ENCODE measurements around the gene HOXD9. TPM values are rescaled to one million over a fixed set of nuclear protein-coding genes. Genes with fewer than 3 reads are reported as not detected.

The HOXD9 gene
- total RNA-seq, 1 donor from 2014 or later = not detected

DNA sequence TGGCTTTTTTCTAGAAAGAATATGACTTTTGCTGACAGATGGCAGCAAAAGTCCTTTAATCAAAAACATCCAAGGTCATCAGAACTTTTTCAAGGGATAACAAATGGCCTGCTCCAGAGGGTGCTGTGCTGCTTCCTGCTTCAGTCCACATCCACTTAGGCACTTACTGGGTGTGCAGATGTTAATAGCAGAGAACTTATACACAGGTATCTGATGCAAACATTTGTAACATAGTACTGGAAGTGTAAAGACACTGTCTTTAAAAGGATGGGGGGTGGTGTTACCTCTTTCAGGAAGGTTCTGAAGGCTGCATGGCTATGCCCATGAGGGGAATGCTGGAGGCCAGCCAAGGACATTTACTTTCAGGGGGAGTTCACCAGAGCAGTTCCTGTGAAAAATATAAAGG lies 12.5 kb downstream of the HOXD9 start:
- Mint-ChIP-seq H3K4me3 (ENCODE audit: unreplicated experiment) (no peak overlapping the region), H3K27me3 (ENCODE audit: low read depth) (peaks cover 84% of the 10 kb centered on the region), H3K4me1 (ENCODE audit: low read depth) (peaks cover 20% of the 10 kb centered on the region)

DNA sequence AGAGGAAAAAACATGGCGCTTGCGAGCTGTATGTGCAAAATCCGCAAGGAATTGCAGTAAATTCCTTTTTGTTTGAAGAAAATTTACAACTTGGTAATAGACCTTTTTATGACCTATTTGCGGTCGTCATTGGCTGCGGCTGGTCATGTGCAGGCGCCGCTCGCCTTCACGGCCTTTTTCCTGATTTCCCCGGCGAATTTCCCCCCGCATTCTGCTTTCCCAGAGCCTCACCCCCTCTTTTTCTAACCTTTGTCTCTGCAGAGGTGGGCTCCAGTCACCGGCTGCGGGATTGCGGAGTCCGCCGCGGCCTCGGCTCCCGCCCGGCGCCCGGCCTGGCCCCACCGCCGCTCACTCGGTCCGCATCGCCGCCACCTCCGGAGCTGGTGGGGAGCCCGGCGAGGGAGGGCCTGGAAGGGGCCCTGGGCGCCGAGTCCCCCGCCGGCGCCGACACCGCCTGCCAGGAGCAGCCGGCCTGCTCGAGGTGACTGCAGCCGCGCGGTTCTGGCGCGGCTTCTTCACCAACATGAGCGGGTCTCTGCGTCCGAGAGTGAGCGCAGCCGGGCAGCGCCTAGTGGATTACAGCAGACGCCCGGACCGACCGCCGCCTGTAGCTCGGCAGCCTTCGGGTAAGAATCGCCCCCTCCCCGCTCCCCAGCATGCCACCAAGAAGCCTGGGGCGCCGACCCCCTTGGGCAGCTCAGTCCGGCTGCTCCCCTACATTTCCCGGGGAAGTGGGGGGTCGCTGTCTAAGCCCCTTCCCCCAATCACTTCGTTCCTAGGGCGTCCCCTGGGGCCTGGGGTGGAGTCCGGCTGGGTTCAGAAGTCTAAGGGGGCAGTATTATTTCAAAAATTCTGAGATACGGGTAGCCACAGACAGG lies 14.1 kb downstream of the HOXD9 start:
- TF ChIP-seq CTCF (IDR thresholded peaks at IDR 0.05) = no peak
- peaks cover 13% of the 10 kb centered on the region for H3K9me3 Mint-ChIP-seq (ENCODE audit: low read depth)
- peaks cover 16% of the 10 kb centered on the region for H3K4me1 Mint-ChIP-seq (ENCODE audit: low read depth)
- H3K27me3 Mint-ChIP-seq (ENCODE audit: low read depth) = peaks cover 84% of the 10 kb centered on the region
- DNase-seq (ENCODE audit: low spot score) = no peak
- H3K27ac Mint-ChIP-seq (ENCODE audit: unreplicated experiment) = no peak overlapping the region
- peak overlapping the region; percentile 65 for H3K4me3 Mint-ChIP-seq (ENCODE audit: unreplicated experiment)
- H3K36me3 Mint-ChIP-seq (ENCODE audit: low read depth) = peaks cover 12% of the 10 kb centered on the region

More for the DNA sequence above, 12.5 kb downstream of the HOXD9 start:
- DNase-seq (ENCODE audit: low spot score) = no peak
- TF ChIP-seq CTCF (IDR thresholded peaks at IDR 0.05) = peak; percentile 44
- peaks cover 12% of the 10 kb centered on the region for H3K36me3 Mint-ChIP-seq (ENCODE audit: low read depth)
- peaks cover 13% of the 10 kb centered on the region for H3K9me3 Mint-ChIP-seq (ENCODE audit: low read depth)
- H3K27ac Mint-ChIP-seq (ENCODE audit: unreplicated experiment) = no peak overlapping the region

DNA sequence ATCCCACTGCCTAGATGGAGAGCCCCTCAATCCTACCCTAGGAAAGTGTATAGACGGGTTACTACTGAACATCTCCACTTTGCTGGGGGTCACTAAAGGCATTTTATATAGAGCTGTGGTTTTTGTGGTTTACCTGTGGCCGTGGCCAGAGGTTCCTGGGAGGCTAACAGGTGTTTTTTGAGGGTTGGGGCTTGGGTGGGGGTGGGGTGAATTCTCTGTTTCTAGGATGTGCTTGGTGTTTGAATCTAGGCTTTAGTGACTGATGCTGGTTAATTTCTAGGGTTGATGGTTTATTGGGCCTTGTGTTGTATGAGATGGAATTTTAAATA lies 14.7 kb downstream of the HOXD9 start:
- H3K27me3 Mint-ChIP-seq (ENCODE audit: low read depth) = peaks cover 85% of the 10 kb centered on the region
- peaks cover 11% of the 10 kb centered on the region for H3K9me3 Mint-ChIP-seq (ENCODE audit: low read depth)
- no peak for TF ChIP-seq CTCF (IDR thresholded peaks at IDR 0.05)
- H3K36me3 Mint-ChIP-seq (ENCODE audit: low read depth) = peaks cover 12% of the 10 kb centered on the region
- H3K27ac Mint-ChIP-seq (ENCODE audit: unreplicated experiment) = no peak overlapping the region
- H3K4me3 Mint-ChIP-seq (ENCODE audit: unreplicated experiment) = no peak overlapping the region
- no peak for DNase-seq (ENCODE audit: low spot score)
- H3K4me1 Mint-ChIP-seq (ENCODE audit: low read depth) = peaks cover 14% of the 10 kb centered on the region

- Mint-ChIP-seq H3K4me3 (ENCODE audit: unreplicated experiment) (no peak overlapping the region), H3K9me3 (ENCODE audit: low read depth) (peaks cover 9% of the 10 kb centered on the region), H3K36me3 (ENCODE audit: low read depth) (peaks cover 12% of the 10 kb centered on the region), H3K27me3 (ENCODE audit: low read depth) (peaks cover 84% of the 10 kb centered on the region), H3K4me1 (ENCODE audit: low read depth) (peaks cover 11% of the 10 kb centered on the region), H3K27ac (ENCODE audit: unreplicated experiment) (no peak overlapping the region)
- no peak for DNase-seq (ENCODE audit: low spot score)
- TF ChIP-seq CTCF (IDR thresholded peaks at IDR 0.05) = no peak
Measured at GRCh38 chr2:176137906-176138305, 15.4 kb downstream of the HOXD9 start.

DNA sequence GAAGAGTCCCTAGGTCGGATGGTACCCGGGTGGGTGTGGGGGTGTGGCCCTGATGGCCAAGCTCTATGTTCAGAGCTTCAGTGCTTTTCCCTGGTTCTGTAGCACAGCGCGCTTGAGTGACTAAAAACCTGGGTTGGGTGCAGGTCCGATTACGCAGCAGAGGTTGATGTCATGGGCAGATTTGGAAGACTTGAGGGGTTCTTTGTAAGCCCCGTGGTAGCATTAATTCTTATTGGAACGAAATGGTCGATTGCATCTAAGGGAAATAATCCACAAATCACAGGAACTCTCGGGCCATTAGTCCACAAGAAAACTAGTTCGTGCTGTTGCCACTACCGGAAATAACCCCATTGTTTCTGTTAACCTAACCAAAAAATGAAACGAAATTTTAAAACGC lies 16.0 kb downstream of the HOXD9 start:
- no peak overlapping the region for H3K27ac Mint-ChIP-seq (ENCODE audit: unreplicated experiment)
- peaks cover 11% of the 10 kb centered on the region for H3K4me1 Mint-ChIP-seq (ENCODE audit: low read depth)
- no peak overlapping the region for H3K4me3 Mint-ChIP-seq (ENCODE audit: unreplicated experiment)
- H3K9me3 Mint-ChIP-seq (ENCODE audit: low read depth) = peaks cover 9% of the 10 kb centered on the region
- TF ChIP-seq CTCF (IDR thresholded peaks at IDR 0.05) = no peak
- H3K27me3 Mint-ChIP-seq (ENCODE audit: low read depth) = peaks cover 83% of the 10 kb centered on the region
- H3K36me3 Mint-ChIP-seq (ENCODE audit: low read depth) = peaks cover 12% of the 10 kb centered on the region
- DNase-seq (ENCODE audit: low spot score) = no peak

Data from chondrocyte (in vitro differentiated cells).